Measurements from ENCODE around the gene GATAD2B.

The GATAD2B gene

GRCh38 chr1:153967107-153967999 lies 44.6 kb upstream of the GATAD2B start, which contains the start of gene CREB3L4 (continued):
- TF ChIP-seq ZBTB8A (tag by site-specific recombination; IDR thresholded peaks at IDR 0.05) (peak; percentile 75), ZNF26 (tag by site-specific recombination; IDR thresholded peaks at IDR 0.05) (no peak), ZNF155 (tag by site-specific recombination; IDR thresholded peaks at IDR 0.05) (no peak), ZNF626 (tag by site-specific recombination; IDR thresholded peaks at IDR 0.05) (no peak), ZBTB48 (tag by site-specific recombination; IDR thresholded peaks at IDR 0.05) (peak; percentile 69; the same call in 1 of the 2 replicates), PRDM10 (tag by site-specific recombination; IDR thresholded peaks at IDR 0.05) (peak; percentile 73), ZNF266 (tag by site-specific recombination; IDR thresholded peaks at IDR 0.05; ENCODE audit: low read depth) (no peak), ZNF658 (tag by site-specific recombination; IDR thresholded peaks at IDR 0.05) (no peak), GFI1B (tag by site-specific recombination; IDR thresholded peaks at IDR 0.05) (no peak), OVOL3 (tag by site-specific recombination; IDR thresholded peaks at IDR 0.05) (no peak), MZF1 (tag by site-specific recombination; IDR thresholded peaks at IDR 0.05; ENCODE audit: borderline replicate concordance) (peak; percentile 73; the same call in 1 of the 2 replicates), AEBP2 (tag by site-specific recombination; IDR thresholded peaks at IDR 0.05; ENCODE audit: borderline replicate concordance) (no peak), ZNF341 (tag by site-specific recombination; IDR thresholded peaks at IDR 0.05; ENCODE audit: low read depth) (peak; percentile 98), ZNF391 (tag by site-specific recombination; IDR thresholded peaks at IDR 0.05; ENCODE audit: borderline replicate concordance, low read depth) (no peak), ZNF394 (tag by site-specific recombination; IDR thresholded peaks at IDR 0.05; ENCODE audit: borderline replicate concordance) (peak; percentile 81), FEZF1 (tag by site-specific recombination; IDR thresholded peaks at IDR 0.05) (peak; percentile 91), REPIN1 (tag by site-specific recombination; IDR thresholded peaks at IDR 0.05; ENCODE audit: low read depth) (no peak; the same call in 1 of the 2 replicates), ZNF530 (tag by site-specific recombination; IDR thresholded peaks at IDR 0.05; ENCODE audit: low read depth) (no peak), KLF7 (tag by site-specific recombination; IDR thresholded peaks at IDR 0.05; ENCODE audit: borderline replicate concordance) (0 out of 2 replicates have a peak, but pooled peaks have one; percentile 36), ZNF366 (tag by site-specific recombination; conservative IDR thresholded peaks at IDR 0.05) (peak; percentile 73), WT1 (tag by site-specific recombination; IDR thresholded peaks at IDR 0.05) (peak; percentile 77), ZNF580 (tag by site-specific recombination; IDR thresholded peaks at IDR 0.05) (peak; percentile 38; the same call in 1 of the 2 replicates), YY1 (tag by site-specific recombination; IDR thresholded peaks at IDR 0.05) (peak; percentile 84), ZNF112 (tag by site-specific recombination; IDR thresholded peaks at IDR 0.05) (no peak), ZNF311 (tag by site-specific recombination; IDR thresholded peaks at IDR 0.05; ENCODE audit: borderline replicate concordance) (no peak), ZNF558 (tag by site-specific recombination; IDR thresholded peaks at IDR 0.05) (no peak), ZNF280C (tag by site-specific recombination; IDR thresholded peaks at IDR 0.05) (no peak), ZNF791 (tag by site-specific recombination; IDR thresholded peaks at IDR 0.05) (no peak), ZNF488 (tag by site-specific recombination; IDR thresholded peaks at IDR 0.05) (no peak)
